ENCODE results near the gene KLF12. TPM values are rescaled to one million over a fixed set of nuclear protein-coding genes. Genes with fewer than 3 reads are reported as not detected.

Gene KLF12
- total RNA-seq, 4 donors from 2014 or later: 0.64 to 4.0 (median 1.4) TPM

GRCh38 chr13:74148352-74148751, 14.1 kb upstream of the KLF12 start:
- no peaks in the 10 kb centered on the region for H3K9me3 ChIP-seq
- H3K4me1 ChIP-seq: no peaks in the 10 kb centered on the region
- no peak for DNase-seq
- H3K4me3 ChIP-seq: no peak overlapping the region
- H3K36me3 ChIP-seq: no peaks in the 10 kb centered on the region
- intact Hi-C loops (cut with DNase I): no loop called here
- H3K27ac ChIP-seq: no peak overlapping the region
- H3K27me3 ChIP-seq: no peaks in the 10 kb centered on the region
- TF ChIP-seq, protein P1, sequence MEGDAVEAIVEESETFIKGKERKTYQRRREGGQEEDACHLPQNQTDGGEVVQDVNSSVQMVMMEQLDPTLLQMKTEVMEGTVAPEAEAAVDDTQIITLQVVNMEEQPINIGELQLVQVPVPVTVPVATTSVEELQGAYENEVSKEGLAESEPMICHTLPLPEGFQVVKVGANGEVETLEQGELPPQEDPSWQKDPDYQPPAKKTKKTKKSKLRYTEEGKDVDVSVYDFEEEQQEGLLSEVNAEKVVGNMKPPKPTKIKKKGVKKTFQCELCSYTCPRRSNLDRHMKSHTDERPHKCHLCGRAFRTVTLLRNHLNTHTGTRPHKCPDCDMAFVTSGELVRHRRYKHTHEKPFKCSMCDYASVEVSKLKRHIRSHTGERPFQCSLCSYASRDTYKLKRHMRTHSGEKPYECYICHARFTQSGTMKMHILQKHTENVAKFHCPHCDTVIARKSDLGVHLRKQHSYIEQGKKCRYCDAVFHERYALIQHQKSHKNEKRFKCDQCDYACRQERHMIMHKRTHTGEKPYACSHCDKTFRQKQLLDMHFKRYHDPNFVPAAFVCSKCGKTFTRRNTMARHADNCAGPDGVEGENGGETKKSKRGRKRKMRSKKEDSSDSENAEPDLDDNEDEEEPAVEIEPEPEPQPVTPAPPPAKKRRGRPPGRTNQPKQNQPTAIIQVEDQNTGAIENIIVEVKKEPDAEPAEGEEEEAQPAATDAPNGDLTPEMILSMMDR (IDR thresholded peaks at IDR 0.05): no peak
- TF ChIP-seq POLR2A (IDR thresholded peaks at IDR 0.05): no peak
- WGBS, 2 donors: 75% methylated on average over 1 of the region's 1 CpG; no CpG with 5 or more reads in 1 of the 2 donors

- intact Hi-C loops (cut with DNase I): no loop called here
- Histone ChIP-seq H3K36me3 (no peaks in the 10 kb centered on the region), H3K4me3 (no peak overlapping the region), H3K27ac (no peak overlapping the region), H3K4me1 (no peaks in the 10 kb centered on the region), H3K9me3 (no peaks in the 10 kb centered on the region), H3K27me3 (no peaks in the 10 kb centered on the region)
- TF ChIP-seq, protein P1 (IDR thresholded peaks at IDR 0.05): no peak
- no peak for TF ChIP-seq POLR2A (IDR thresholded peaks at IDR 0.05)
- DNase-seq: no peak
- 59 to 83% methylated on average over 2 of the region's 2 CpGs for WGBS, 2 donors
Measured at GRCh38 chr13:74145249-74145975, 11.2 kb upstream of the KLF12 start.

- intact Hi-C loops (cut with DNase I): no loop called here
- no peaks in the 10 kb centered on the region for H3K4me1 ChIP-seq
- H3K27me3 ChIP-seq: no peaks in the 10 kb centered on the region
- no peak overlapping the region for H3K27ac ChIP-seq
- H3K9me3 ChIP-seq: no peaks in the 10 kb centered on the region
- 56 to 63% methylated on average over 3 of the region's 3 CpGs for WGBS, 2 donors
- no peak for DNase-seq
- no peaks in the 10 kb centered on the region for H3K36me3 ChIP-seq
- H3K4me3 ChIP-seq: no peak overlapping the region
- no peak for TF ChIP-seq POLR2A (IDR thresholded peaks at IDR 0.05)
- TF ChIP-seq, protein P1 (IDR thresholded peaks at IDR 0.05): no peak
Measured at GRCh38 chr13:74144269-74144668, 10.1 kb upstream of the KLF12 start.

DNA sequence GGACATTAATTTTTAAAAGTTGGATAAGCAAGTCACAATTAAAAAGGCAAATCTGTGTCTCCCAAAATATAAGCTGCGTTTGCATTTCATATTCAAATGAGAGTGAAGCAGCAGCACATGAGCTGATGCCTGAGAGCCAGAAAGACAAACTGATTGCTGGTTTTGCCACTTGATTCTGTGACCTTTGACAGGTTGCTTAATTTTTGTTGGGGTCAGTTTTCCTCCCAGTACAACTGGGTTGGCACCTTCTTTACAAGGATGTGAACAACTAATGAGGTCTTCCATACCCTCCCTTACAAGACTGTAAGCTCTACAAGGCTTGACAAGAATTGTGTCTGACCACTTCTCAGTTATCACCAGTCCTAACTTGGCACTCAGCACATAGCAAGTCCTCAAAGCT, 8.1 kb upstream of the KLF12 start:
- Histone ChIP-seq H3K27ac (no peak overlapping the region), H3K27me3 (no peaks in the 10 kb centered on the region), H3K9me3 (no peaks in the 10 kb centered on the region), H3K4me1 (no peaks in the 10 kb centered on the region), H3K4me3 (no peak overlapping the region), H3K36me3 (no peaks in the 10 kb centered on the region)
- 82 to 95% methylated on average over 1 of the region's 1 CpG for WGBS, 2 donors
- no peak for TF ChIP-seq POLR2A (IDR thresholded peaks at IDR 0.05)
- TF ChIP-seq, protein P1 (IDR thresholded peaks at IDR 0.05): no peak
- no peak for DNase-seq
- intact Hi-C loops (cut with DNase I): no loop called here

DNA sequence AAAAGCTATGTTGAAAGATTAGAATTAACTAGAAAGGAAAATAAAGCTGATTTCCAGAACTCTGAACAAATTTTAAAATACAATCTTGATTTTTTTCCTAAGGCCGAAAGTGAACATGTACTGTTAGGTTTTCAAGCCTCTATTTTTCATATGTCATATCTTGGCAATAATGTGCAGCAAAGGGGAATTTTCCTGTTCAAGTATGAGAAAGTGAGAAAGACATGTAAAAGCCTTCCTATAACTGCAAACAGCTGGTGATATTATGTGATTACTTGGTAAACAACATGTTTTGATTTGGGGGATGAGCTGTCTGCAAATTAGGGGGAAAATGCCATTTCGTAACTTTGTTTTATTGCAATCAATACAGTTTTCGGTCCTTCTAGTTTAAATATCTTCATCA, 4.0 kb upstream of the KLF12 start:
- no peak overlapping the region for H3K27ac ChIP-seq
- TF ChIP-seq, protein P1 (IDR thresholded peaks at IDR 0.05): no peak
- no peak for TF ChIP-seq POLR2A (IDR thresholded peaks at IDR 0.05)
- H3K4me1 ChIP-seq: peaks cover 0 to 33% (median 7%) of the 10 kb centered on the region in 3 donors
- peaks cover 0 to 13% (median 0%) of the 10 kb centered on the region in 4 donors for H3K27me3 ChIP-seq
- 87 to 93% methylated on average over 3 of the region's 3 CpGs for WGBS, 2 donors
- H3K36me3 ChIP-seq: no peaks in the 10 kb centered on the region
- H3K9me3 ChIP-seq: no peaks in the 10 kb centered on the region
- no peak for DNase-seq
- intact Hi-C loops (cut with DNase I): loop anchor here (10.0 kb wide), 1 partner anchor 303 kb away; no protein-coding TSS in a partner anchor
- H3K4me3 ChIP-seq: no peak overlapping the region

Data from esophagus squamous epithelium (tissue), 5 donors.